GM19324 (cell line): ENCODE results near the gene NAT9.

Source experiments
- ATAC-seq: cut with Tn5 transposase; IDR thresholded peaks from one replicate; pipeline ENCODE4 v1.9.1; 2021; ENCODE audit warnings: mild to moderate bottlenecking, moderate library complexity; ENCODE audit not compliant: unreplicated experiment, low FRiP score

NAT9 gene

DNA sequence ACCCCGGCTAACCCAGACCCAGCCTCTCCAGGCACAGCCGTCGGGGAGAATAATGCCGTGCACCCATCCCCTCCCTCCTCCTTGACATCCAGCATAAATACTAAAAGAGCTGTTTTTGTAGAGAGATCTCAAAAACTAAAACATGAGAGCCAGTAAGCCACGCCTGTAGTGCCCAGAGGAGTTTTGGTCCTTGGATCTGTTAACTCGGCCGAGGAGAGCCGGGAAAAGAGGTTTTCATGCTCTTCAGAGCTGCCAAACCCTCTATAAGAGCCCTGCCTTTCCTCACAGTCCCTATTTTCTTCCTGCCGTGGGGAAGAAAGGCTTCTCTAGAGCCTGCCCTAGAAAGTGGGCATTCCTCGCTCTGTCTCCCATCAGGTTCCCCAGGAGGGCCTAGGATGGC lies 30.2 kb upstream of the NAT9 start:
- no peak for ATAC-seq

DNA sequence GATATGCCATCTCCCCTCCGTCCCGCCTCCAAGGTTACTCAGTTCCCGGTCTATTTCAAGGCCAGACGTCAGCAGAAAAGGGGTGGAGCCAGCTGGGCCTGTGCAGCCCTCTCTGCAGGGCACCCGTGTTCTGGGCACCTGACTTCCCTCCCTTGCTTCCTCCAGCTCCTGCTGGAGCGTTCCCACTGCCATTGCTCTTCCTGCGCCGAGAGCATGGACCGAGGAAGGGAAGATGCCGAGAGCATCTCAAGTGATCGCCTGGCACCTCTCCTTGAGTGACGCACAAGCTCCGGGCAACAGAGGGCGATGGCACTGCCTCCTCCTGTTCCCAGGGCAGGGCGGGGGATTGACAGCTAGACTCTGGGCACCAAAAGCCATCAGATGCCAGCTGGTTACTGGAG lies 29.4 kb upstream of the NAT9 start:
- ATAC-seq = no peak

DNA sequence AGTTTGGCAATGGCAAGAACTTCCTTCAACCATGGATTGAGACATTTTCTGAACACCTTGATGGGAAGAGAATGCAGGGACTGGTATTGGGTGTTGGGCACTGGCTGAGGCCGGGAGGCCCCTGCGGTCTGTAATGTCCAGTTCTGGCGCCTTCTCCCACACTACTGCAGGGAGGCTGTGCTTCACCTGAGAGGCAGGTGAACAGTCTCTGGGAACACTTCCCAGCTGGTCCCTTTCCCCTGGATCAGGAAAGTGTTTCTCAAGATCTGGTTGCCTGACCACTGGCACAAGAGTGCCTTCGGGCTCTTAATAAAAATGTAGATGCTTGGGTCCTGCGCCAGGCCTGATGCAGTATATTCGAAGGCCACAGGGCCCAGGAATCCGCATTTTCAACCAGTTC lies 28.5 kb upstream of the NAT9 start:
- no peak for ATAC-seq

DNA sequence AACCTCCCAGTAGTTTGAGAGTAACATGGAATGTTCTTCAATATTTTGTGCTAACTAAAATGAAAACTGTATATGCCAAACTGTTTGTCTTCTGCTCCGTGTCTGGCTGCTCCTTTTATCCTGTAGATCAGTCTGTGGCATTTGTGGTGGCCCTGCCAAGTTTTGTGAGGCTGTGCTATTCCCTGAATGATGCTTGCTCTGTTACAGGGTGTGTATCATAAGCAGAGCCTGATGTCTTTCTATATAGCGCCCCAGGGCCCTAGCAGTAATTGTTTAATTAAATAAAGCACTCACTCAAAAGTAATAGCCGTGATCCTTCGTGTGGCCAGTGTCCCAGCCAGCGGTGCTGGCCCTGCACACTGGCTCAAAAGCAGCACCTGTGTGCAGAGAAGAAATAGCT lies 27.8 kb upstream of the NAT9 start:
- no peak for ATAC-seq

DNA sequence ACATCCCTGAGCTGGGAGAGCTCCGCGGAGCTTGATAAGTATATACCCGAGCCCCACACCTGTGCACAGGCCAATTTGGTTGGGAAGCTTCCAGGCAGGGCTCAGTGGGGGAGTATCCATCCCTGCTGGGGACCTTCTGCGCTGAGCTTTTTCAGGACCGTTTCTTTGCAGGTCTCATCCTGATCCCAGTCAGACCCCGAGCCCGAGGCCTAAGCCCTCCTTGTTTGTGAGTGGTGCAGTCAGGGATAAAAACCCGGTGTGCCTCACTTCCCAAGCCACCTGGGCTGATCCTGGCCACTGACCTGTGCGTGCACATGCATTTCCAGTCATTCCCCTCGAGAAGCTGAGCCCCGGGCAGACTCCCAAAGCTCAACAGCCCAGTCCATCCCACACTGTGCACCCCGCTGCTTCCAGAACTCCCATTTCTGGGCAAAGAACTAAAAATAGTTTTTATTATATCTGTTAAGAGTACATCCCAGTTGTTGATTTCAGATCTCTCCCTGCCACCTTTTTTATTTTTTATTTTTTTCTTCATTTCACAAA lies 27.3 kb upstream of the NAT9 start:
- ATAC-seq = no peak

DNA sequence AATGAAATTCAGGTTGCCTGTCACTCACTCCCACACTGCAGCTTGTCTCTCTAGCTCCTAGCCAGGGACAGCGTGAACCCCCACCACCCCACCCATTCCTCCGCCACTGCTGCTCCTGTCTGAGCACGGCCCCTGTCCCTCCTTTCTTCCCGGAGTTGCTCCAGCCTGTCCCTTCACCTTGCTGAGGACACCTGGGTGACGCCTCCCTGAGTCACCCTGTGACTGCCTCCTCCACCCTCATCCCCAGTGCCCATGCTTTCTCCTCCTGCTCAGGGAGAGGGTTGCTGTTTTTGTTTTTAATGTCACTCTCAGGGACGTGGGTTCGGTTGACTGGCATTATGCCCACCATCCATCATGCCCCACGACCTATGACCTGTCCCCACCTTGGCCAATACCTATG lies 25.8 kb upstream of the NAT9 start:
- no peak for ATAC-seq

DNA sequence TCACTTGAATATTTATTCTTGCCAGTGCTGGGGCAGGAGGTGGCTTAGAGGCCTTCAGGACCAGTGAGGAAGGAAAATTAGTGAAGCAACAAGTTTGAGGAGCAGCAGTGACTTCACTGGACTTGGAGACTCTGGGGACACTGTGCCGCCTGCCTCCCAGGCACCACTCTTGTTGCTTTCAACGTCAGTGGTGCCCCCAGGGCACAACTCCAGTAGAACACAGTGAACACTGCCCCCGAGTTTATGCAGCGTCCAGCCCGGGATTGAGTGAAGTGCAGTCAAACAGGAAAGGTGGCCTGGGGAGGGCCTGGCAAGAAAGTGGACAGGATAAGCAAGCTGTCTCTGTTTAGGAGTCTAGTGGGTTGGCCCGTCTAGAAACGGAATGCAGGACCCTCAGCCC lies 24.4 kb upstream of the NAT9 start:
- ATAC-seq = no peak

DNA sequence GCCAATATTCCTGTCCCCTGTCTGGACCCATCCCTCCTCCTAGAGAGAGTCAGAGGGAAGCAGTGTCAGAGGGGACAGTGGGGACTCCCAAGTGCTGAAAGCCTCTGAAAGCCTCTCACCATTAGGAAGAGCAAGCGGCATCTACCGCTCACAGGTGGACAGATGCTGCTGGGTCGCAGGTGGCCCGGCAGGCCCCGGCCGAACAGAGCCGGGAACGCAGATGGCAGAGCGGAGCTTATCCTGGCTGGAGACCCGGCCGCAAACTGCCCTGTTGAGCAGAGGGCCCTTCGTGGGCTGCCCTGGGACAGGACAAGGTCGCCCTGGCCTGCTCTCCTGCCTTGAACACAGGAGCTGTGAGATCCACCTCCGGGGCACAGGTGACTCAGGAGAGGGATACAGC lies 23.0 kb upstream of the NAT9 start:
- no peak for ATAC-seq

DNA sequence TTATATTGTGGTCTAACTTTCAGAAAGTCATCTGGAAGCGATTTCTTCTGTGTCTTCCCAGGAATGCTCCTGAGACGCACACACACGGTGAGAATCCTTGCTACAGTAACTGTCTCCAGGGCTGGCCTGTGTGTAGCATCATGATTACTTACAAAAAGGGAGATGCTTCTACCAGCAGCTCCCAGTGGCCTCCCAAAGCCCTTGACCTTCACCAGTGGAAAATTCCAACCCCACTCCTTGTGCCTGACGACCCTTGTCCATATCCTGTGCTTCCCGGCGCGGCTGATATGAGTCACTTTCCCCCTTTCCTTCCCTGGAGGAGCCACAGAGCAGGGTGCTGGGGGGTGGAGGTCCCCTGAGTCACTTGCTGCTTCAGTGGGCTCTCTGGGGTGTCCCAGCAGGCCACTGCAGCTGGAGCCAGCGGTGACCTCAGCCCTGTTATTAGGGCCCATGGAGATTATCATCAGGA lies 22.1 kb upstream of the NAT9 start:
- no peak for ATAC-seq

DNA sequence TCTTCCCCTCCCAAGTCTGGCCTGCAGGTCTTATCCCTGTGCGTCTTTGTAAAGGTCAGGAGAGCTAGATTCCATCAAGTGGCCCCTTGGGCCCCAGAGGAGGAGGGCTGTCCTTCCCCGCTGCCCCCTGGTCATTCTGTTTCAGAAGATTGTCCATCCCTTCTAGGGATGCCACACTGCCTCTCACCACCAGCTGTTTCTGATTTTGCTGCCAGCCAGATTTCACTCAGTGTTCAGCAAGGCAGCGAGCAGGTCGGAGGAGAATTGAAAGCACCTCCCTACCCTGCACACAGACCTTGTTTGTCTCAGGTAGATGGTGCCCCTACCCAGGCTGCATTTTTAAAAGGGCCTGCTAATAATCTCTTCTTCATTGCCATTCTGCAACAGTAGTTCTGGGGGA lies 21.7 kb upstream of the NAT9 start:
- no peak for ATAC-seq

DNA sequence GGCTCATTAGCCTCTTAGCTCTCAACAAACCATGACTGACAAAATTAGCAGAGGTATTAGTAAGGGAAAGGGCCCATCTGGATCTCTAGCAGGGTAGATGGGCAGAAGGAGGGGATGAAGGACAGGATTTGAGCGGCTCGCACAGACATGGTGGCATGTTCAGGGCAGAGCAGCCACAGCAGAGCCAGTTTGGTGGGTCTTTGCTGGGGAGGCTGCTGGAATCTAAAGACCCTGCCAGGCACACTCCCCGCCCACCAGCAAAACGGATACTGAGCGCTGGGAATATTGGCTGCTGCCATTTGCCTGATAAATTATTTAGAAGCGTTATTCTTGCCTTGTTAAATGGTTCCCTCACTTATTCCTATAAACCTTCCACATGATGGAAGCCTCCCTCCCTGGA lies 20.7 kb upstream of the NAT9 start:
- no peak for ATAC-seq

DNA sequence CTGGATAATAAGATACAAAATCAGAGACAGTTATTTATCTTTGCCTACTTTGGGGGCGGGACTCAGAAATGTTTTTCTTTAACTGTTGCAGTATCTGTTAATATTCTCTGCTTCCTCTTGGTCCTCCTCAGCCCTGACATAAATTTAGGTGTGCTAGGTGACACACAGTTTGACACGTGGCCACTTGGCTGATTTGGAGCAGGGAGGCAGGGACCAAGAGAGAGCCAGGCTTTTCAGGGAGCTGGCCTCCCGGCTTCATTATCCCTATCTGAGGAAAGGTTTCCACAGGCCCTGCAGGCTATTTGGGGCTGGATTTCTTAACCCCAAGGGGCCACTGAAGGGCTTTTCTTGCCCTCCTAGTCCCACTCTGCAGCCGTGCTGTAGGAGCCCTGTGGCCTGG lies 20.1 kb upstream of the NAT9 start:
- no peak for ATAC-seq

DNA sequence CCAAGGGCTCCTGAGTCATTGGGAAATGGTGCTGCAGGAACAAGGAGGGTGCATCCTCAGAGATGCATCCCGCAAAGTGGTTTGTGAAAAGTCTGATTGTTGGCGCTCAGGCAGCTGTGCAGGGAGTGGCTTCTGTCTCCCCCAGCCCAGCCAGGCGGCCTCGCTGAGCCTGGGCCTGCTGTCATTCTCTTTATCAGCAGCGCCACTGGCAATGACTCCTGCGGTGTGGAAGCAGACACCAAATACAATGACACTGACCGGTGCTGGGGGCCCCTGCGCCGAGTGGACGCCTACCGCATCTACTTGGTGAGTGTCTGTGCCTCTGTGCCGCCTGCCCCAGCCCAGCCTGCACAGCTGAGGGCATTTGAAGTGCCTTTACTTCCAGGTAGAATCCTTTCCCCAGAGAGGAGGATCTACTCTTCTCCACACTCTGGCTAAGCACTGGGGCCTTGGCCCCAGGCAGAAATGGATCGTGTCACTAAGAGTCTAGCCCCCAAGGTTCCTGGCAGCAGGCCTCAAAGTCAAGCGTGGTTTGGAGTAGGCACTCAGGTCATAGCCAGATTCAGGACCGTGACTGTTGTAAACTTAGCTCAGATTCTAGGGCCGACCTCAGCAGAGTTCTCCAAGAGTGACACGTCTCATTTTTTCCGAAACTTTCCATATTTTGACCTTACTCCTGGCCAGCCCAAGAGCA lies 19.3 kb upstream of the NAT9 start:
- ATAC-seq = no peak

DNA sequence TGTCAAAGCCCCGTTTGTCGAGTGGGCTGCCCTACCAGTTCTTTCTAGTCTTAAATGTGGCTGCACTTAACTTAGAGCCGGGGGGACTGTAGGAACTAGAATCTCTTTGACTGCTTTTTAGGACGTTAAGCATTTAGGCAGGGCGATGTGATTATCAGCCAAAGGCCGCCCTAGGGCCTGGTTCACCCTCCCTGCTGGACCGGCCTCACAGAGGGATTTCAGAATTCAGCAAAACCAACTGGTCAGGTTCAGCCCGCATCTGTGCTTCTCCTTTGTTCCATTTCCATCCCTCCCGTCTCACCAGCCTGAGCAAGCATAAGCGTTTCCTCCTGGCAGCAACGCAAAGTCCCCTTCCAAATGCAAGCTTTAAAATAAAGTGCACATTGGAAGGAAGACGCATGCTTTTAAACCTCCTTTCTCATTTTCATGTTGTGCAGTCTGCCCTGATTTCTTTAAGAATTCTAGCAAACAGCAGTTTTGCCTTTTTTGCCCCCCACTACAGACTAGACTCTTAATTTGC lies 16.5 kb upstream of the NAT9 start:
- ATAC-seq = no peak

DNA sequence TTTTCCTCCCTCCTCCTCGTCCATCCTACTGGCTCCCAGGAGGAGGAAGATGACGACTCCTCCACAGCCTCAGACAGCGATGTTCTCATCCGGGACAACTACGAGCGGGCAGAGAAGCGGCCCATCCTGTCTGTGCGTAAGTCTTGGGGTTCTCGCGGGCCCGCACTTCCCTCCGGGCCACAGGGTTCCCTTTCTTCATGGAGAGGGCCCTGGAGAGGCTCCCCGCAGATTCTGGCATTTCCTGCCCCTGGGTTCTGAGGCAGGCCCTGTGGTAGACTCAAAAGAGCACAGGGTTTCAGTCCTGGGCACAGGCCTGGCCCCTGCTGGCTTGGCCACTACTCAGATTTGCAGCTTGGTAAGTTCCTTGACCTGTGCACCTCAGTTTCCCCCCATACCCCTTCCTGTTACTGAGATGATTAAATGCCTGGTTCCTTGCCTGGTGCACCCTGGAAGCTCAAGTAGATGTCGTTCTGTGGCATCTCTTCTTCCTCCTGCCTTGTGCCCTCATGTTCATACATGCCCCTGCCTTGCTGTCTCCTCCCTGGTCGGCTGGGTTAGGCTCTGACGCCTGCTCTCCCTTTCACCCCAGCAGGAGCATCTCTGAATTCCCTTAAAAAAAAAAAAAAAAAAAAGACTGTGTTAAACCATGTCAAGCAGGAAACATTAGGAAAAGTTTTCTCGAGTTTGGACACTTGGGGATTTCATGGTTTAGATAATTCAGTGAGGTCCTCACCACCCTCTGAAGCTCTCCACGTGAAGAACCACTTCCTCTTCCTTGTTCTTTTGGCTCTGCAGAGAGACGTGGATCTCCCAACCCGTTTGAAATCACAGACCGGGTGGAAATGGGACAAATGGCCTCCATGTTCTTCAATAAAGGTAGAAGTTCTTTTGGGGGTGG lies 14.3 kb upstream of the NAT9 start:
- ATAC-seq = no peak

DNA sequence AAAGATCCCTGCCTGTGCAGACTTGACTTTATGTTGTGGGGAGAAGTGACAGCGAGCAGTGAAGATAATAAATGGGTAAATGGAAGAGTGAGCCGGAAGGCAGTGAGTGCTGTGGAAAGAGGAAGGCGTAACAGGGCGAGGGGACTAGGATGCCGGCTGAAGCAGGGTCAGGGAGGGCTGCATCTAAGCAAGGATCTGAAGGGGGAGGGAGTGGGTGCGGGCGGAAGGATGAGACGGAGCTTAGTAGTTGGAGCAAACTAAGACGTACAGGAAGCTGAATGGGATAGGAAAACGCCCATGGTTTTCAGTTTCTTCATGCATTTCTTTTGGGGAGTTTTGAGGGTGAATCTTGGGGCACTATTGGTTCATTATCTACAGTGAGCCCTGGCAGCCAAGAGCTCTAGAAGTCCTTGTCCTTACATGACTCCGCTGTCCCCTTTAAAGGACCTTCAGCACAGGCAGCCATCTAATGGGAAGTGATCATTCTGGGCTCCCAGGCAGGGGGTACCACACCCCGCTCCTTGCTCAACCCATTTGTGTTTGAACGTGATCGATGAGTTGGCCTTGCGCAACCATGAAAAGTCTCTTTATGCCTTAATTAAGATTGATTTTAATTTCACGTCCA lies 10.4 kb upstream of the NAT9 start:
- no peak for ATAC-seq

DNA sequence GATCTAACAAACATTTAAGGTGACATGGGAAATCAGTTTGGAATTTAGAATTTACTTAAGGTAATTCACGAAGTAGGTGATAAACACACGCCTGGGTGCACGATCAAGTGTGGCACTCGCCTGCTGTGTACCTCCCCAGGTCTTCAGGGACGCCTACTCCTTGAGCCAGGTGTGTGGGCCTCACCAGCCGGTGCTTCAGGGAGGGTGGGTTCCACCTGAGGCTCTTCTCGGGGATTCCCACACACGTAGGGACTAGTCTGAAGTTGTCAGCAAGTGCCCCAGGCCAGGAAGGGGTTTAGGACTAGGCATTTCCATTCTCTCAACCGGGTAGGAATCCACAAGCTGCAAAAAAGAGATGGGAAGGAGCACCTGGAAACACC lies 9.8 kb upstream of the NAT9 start:
- ATAC-seq = no peak

DNA sequence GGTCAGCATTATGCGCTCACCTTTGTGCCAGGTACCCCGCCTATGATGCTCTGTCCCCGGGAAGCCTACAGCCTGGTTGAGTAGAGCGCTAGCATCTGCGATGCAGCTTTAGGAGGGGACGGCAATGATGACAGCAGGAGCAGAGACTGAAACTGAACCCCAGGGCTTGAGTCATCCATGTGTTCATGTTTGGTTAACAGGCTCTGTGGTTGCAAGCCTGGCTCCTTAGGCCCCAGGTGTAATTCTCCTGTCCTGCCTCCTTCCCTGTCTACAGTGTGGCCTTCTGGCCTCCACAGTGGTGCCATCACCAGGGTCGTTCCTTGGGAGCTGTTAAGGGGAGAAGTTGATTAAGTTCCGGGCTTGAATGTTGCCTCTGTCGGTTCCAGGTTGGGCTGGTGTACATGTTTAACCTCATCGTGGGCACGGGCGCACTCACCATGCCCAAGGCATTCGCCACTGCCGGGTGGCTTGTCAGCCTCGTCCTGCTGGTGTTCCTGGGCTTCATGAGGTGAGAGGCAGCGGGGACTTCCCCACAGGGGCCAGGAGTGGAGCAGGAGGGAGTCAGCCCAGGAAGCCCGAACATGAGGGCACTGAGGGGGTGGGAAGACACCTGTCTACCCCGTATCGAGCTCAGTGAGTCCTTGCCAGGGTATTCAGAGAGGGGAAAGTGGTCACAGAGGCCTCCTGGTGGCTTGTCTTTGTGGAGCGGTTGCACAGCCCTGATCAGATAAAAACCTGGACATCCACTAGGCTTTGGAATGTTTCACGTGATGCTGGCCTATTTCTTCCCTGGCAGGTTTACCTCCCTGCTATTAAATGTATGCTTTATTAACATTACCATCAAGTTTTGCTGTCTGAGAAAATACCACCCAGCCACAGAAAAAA lies 9.2 kb upstream of the NAT9 start:
- ATAC-seq = no peak

DNA sequence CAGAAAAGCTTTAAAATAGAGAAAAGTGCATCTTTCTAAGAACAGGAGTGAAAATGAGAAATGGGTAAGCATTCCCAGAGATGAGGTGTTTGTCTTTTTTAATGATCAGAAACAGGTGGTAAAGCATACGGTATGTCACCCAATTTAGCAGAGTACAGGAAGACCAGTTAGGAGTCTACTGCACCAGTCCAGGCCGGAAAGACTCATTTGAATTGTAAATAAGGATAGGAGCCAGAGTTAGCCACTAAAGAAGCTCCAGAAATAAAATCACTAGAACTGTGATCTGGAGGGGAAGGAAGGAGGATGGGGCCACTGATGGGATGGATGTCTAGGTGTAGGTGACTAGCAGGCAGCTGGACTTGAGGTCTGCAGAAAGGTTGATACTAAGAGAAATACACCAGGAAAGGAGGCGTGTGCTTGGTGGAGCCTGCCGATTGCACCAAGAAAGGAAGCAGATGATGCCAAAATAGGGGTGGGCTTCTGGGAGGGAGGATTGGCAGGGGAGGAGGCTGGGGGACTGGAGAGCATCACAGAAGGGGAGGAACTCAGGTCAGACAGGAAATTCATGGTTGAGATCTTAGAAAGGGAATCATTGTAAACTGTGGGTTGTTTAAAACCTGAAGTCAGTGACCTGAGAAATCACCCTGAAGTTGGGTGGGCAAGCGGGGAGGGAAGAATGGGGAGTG lies 8.1 kb upstream of the NAT9 start:
- ATAC-seq = no peak

DNA sequence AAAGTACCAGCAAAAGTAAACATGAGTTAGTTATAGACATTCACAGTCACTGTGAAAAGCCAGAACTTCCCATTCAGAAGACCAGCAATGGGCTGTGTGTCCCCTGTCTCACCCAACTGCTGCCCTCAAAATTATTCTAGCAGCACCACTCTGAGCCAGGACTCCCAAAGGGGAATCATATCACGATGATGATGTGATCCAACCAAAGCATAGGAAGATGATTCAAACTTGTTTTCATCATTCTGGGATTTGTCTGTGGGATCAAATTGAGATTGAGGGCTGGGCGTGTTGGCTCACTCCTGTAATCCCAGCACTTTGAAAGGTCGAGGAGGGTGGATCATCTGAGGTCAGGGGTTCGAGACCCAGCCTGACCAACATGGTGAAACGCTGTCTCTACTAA lies 6.4 kb upstream of the NAT9 start:
- ATAC-seq = no peak
